Ectodermal cell (in vitro differentiated cells): ENCODE measurements around the gene ZNF304.

ENCODE experiments used
- H3K27ac ChIP-seq: 2 replicates; pipeline ENCODE4 v1.7.0; 2013; ENCODE audit warnings: mild to moderate bottlenecking, low read depth, low read length; ENCODE audit not compliant: insufficient read depth, poor library complexity, severe bottlenecking
- H3K27me3 ChIP-seq: 2 replicates; pipeline ENCODE4 v1.7.0; 2013; ENCODE audit warnings: mild to moderate bottlenecking, low read length; ENCODE audit not compliant: insufficient read depth, control insufficient read depth, poor library complexity, severe bottlenecking
- H3K36me3 ChIP-seq: one replicate; pipeline ENCODE4 v1.7.0; 2013; ENCODE audit warnings: low read length; ENCODE audit not compliant: control insufficient read depth, insufficient read depth
- H3K4me1 ChIP-seq: one replicate; pipeline ENCODE4 v1.7.0; 2013; ENCODE audit warnings: low read length; ENCODE audit not compliant: control insufficient read depth, insufficient read depth
- H3K4me3 ChIP-seq: 2 replicates; pipeline ENCODE4 v1.7.0; 2013; ENCODE audit warnings: low read depth, low read length, control low read depth; ENCODE audit not compliant: insufficient read depth
- H3K9me3 ChIP-seq: 2 replicates; pipeline ENCODE4 v1.7.0; 2013; ENCODE audit warnings: mild to moderate bottlenecking, low read length, moderate library complexity; ENCODE audit not compliant: control insufficient read depth
- WGBS, 2 experiments: methylation state at CpG; one replicate each; pipeline ENCODE4 v1.1.7; 2013; ENCODE audit warnings: missing lambda C conversion rate in 2 of 2; 5-methylcytosine and 5-hydroxymethylcytosine counted together

The ZNF304 gene

DNA sequence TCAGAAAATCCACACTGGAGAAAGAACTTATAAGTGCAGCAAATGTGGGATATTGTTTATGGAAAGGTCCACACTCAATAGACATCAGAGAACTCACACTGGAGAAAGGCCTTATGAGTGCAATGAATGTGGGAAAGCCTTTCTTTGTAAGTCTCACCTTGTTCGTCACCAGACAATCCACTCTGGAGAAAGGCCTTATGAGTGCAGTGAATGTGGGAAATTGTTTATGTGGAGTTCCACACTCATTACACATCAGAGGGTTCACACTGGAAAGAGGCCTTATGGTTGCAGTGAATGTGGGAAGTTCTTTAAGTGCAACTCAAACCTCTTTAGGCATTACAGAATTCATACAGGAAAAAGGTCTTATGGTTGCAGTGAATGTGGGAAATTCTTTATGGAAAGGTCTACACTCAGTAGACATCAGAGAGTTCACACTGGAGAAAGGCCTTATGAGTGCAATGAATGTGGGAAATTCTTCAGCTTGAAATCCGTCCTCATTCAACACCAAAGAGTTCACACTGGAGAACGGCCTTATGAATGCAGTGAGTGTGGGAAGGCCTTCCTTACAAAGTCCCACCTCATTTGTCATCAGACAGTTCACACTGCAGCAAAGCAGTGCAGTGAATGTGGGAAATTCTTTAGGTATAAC, 26.6 kb downstream of the ZNF304 start:
- WGBS, 2 experiments = 92 to 96% methylated on average over 3 of the region's 3 CpGs
- no peak overlapping the region for H3K27ac ChIP-seq
- no peak overlapping the region for H3K4me3 ChIP-seq
- H3K36me3 ChIP-seq = peaks cover 24% of the 10 kb centered on the region
- H3K4me1 ChIP-seq = no peaks in the 10 kb centered on the region
- H3K9me3 ChIP-seq = peaks cover 5% of the 10 kb centered on the region
- no peaks in the 10 kb centered on the region for H3K27me3 ChIP-seq

GRCh38 chr19:57380923-57381322, 29.9 kb downstream of the ZNF304 start:
- no peaks in the 10 kb centered on the region for H3K9me3 ChIP-seq
- no peaks in the 10 kb centered on the region for H3K27me3 ChIP-seq
- H3K27ac ChIP-seq = no peak overlapping the region
- H3K36me3 ChIP-seq = peaks cover 10% of the 10 kb centered on the region
- H3K4me1 ChIP-seq = no peaks in the 10 kb centered on the region
- no peak overlapping the region for H3K4me3 ChIP-seq

GRCh38 chr19:57382806-57383488, 31.9 kb downstream of the ZNF304 start:
- H3K4me3 ChIP-seq = no peak overlapping the region
- peaks cover under 1% of the 10 kb centered on the region for H3K36me3 ChIP-seq
- H3K27ac ChIP-seq = no peak overlapping the region
- H3K9me3 ChIP-seq = no peaks in the 10 kb centered on the region
- no peaks in the 10 kb centered on the region for H3K4me1 ChIP-seq
- peaks cover 7% of the 10 kb centered on the region for H3K27me3 ChIP-seq
- WGBS, 2 experiments = 85 to 88% methylated on average over 6 to 7 of the region's 7 CpGs

GRCh38 chr19:57389194-57389729, 38.2 kb downstream of the ZNF304 start:
- Histone ChIP-seq H3K4me1 (peaks cover 6% of the 10 kb centered on the region), H3K9me3 (no peaks in the 10 kb centered on the region), H3K36me3 (no peaks in the 10 kb centered on the region), H3K27ac (no peak overlapping the region), H3K4me3 (peak overlapping the region; percentile 96), H3K27me3 (peaks cover 7% of the 10 kb centered on the region)
- WGBS, 2 experiments = 57% methylated on average over 11 of the region's 11 CpGs

GRCh38 chr19:57389730-57390598, 38.9 kb downstream of the ZNF304 start, which contains the start of gene ZNF548:
Gene ZNF548, plus strand, starts transcription at chr19:57389854. Its CDS starts 246 bp downstream, at chr19:57390100.
- Histone ChIP-seq H3K4me1 (peaks cover 6% of the 10 kb centered on the region), H3K4me3 (peak within 1 kb of the TSS; percentile 96), H3K27me3 (peaks cover 7% of the 10 kb centered on the region), H3K27ac (peak within 1 kb of the TSS; percentile 99), H3K9me3 (no peaks in the 10 kb centered on the region), H3K36me3 (peaks cover 3% of the 10 kb centered on the region)
- 1% methylated on average over 50 of the region's 50 CpGs for WGBS, 2 experiments

GRCh38 chr19:57395710-57396109, 44.6 kb downstream of the ZNF304 start:
- Histone ChIP-seq H3K27me3 (no peaks in the 10 kb centered on the region), H3K27ac (no peak overlapping the region), H3K36me3 (peaks cover 32% of the 10 kb centered on the region), H3K9me3 (no peaks in the 10 kb centered on the region), H3K4me1 (peaks cover 2% of the 10 kb centered on the region), H3K4me3 (no peak overlapping the region)
- 93 to 96% methylated on average over 5 of the region's 5 CpGs for WGBS, 2 experiments

- WGBS, 2 experiments = 91 to 97% methylated on average over 5 of the region's 5 CpGs
- Histone ChIP-seq H3K4me1 (no peaks in the 10 kb centered on the region), H3K27me3 (no peaks in the 10 kb centered on the region), H3K36me3 (peaks cover 32% of the 10 kb centered on the region), H3K27ac (no peak overlapping the region), H3K4me3 (no peak overlapping the region), H3K9me3 (no peaks in the 10 kb centered on the region)
These were observed 47.8 kb downstream of the ZNF304 start for GRCh38 chr19:57398868-57399267.

DNA sequence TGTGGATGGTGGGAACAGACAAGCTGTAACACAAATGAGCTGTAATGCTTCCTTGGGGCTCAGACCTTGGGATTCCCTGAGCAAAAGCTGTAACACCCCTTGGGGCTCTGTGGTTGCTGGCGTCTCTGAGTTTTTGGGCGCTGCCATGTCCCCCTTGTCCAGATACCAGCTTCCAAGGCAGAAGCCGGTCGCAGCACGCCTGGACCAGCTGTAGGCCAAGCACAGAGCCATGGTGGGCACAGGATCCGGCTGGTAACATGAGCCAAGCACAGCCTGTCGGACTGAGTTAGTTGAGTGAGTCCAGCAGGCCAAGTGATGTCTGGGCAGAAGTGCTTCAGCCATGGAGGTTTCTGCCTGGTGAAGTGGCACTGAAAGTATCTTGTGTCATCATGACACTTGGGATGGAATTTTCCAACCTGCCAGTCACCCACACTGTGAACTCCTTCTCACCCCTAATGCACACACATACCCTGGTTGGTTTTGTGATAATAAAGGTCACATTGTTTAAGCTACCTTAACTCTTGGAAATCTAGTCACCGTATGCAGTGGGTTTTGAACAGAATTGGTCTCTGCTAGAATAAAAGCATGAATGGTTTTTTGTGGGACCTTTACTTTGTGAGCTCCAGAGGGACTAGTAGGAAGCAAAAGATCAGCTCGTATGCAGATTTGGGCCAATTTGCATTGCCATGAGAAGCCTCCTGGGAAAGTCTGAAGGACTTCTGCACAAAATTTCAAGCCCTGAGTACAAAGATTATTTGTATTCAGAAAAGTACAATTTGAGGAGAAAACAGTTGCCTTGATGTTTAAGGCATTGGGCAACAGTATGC, 52.9 kb downstream of the ZNF304 start:
- H3K27ac ChIP-seq = no peak overlapping the region
- no peaks in the 10 kb centered on the region for H3K4me1 ChIP-seq
- WGBS, 2 experiments = 92% methylated on average over 9 of the region's 9 CpGs
- H3K27me3 ChIP-seq = no peaks in the 10 kb centered on the region
- no peak overlapping the region for H3K4me3 ChIP-seq
- peaks cover 9% of the 10 kb centered on the region for H3K36me3 ChIP-seq
- no peaks in the 10 kb centered on the region for H3K9me3 ChIP-seq

DNA sequence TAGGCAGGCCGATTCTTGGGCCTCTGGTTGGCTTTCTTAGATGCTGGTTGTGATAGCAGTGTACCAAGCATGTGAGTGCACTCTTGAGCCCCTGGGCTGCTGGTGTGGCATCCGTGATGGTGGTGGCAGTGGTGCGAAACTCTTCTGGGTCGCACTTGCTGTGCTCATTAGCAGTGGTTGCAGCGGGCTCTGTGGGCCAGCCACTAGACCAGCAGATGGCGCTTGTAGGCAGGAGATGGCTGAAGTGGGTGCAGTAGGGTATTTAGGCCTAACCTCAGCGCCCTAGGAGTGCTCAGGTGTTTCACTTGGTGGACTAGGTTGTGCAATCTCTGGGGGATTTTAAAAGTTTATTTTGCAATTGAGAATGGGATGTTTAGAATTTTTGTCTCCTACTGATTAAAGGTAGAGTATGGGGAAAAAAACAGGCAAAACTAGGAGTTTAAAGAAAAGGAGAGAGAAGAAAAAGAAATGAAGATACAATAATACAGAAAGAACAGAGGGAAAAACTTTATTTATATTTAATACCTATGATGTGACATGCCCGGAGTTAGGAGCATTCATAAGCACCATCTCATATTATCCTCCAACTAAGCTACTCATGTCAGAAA, 55.5 kb downstream of the ZNF304 start:
- no peaks in the 10 kb centered on the region for H3K36me3 ChIP-seq
- no peaks in the 10 kb centered on the region for H3K27me3 ChIP-seq
- H3K4me3 ChIP-seq = no peak overlapping the region
- no peaks in the 10 kb centered on the region for H3K9me3 ChIP-seq
- H3K27ac ChIP-seq = no peak overlapping the region
- peaks cover 4% of the 10 kb centered on the region for H3K4me1 ChIP-seq
- WGBS, 2 experiments = 18 to 20% methylated on average over 7 to 8 of the region's 8 CpGs
